Neural cell (in vitro differentiated cells): ENCODE results near the gene ABCB4. TPM values are rescaled to one million over a fixed set of nuclear protein-coding genes. Genes with fewer than 3 reads are reported as not detected.

Source experiments
- H2AFZ ChIP-seq: fragments of 200-600, 300-800 bp; sonication (generic), shearing (Covaris generic); 2 replicates; pipeline ENCODE4 v1.6.0; 2014; ENCODE audit warnings: low read depth, mild to moderate bottlenecking, antibody characterized with exemption, low read length, moderate library complexity
- H3F3A ChIP-seq: fragments of 200-600 bp; shearing (Covaris generic); 2 replicates; pipeline ENCODE4 v1.6.1; 2016; ENCODE audit warnings: mild to moderate bottlenecking, moderate library complexity, mixed read lengths, antibody characterized with exemption, low read length; ENCODE audit not compliant: insufficient read depth, poor library complexity, severe bottlenecking
- H3K27ac ChIP-seq: fragments of 200-600, 300-800 bp; sonication (generic), shearing (Covaris generic); 2 replicates; pipeline ENCODE4 v1.5.1; 2014; ENCODE audit warnings: mild to moderate bottlenecking, low read length, moderate library complexity
- H3K27me3 ChIP-seq: fragments of 300-800, 200-600 bp; sonication (generic), shearing (Covaris generic); 2 replicates; pipeline ENCODE4 v1.6.0; 2014; ENCODE audit warnings: mild to moderate bottlenecking, low read depth, low read length, moderate library complexity; ENCODE audit not compliant: insufficient read depth
- H3K36me3 ChIP-seq: fragments of 300-800, 200-600 bp; sonication (generic), shearing (Covaris generic); 2 replicates; pipeline ENCODE4 v1.5.1; 2014; ENCODE audit warnings: mild to moderate bottlenecking, antibody characterized with exemption, low read length, moderate library complexity; ENCODE audit not compliant: insufficient read depth
- H3K4me2 ChIP-seq: fragments of 300-800, 200-600 bp; sonication (generic), shearing (Covaris generic); 2 replicates; pipeline ENCODE4 v1.6.0; 2014; ENCODE audit warnings: mild to moderate bottlenecking, low read length
- H3K4me3 ChIP-seq: fragments of 300-800, 200-600 bp; sonication (generic), shearing (Covaris generic); 2 replicates; pipeline ENCODE4 v1.5.1; 2014; ENCODE audit warnings: mild to moderate bottlenecking, low read length, moderate library complexity
- H3K79me2 ChIP-seq: fragments of 200-600 bp; shearing (Covaris generic); replicated peaks from 2 replicates; pipeline ENCODE4 v1.6.0; 2014; ENCODE audit warnings: mild to moderate bottlenecking, low read length, moderate library complexity; ENCODE audit not compliant: insufficient read depth
- H3K9ac ChIP-seq: fragments of 300-800, 200-600 bp; sonication (generic), shearing (Covaris generic); 2 replicates; pipeline ENCODE4 v1.6.1; 2016; ENCODE audit warnings: mild to moderate bottlenecking, low read length, mixed read lengths
- H3K9me2 ChIP-seq: fragments of 200-600 bp; shearing (Covaris generic); 2 replicates; pipeline ENCODE4 v1.6.1; 2016; ENCODE audit warnings: mild to moderate bottlenecking, low read length, mixed read lengths; ENCODE audit not compliant: insufficient read depth
- H3K9me3 ChIP-seq: fragments of 200-600, 300-800 bp; sonication (generic), shearing (Covaris generic); 2 replicates; pipeline ENCODE4 v1.6.1; 2016; ENCODE audit warnings: mild to moderate bottlenecking, mixed run types, low read length, moderate library complexity, mixed read lengths
- H4K20me1 ChIP-seq: fragments of 200-600 bp; shearing (Covaris generic); 2 replicates; pipeline ENCODE4 v1.6.1; 2016; ENCODE audit warnings: mild to moderate bottlenecking, mixed run types; ENCODE audit not compliant: insufficient read depth
- EP300 ChIP-seq: fragments of 450-650 bp; conservative IDR thresholded peaks from 2 replicates; pipeline ENCODE4 v1.6.1; 2014; ENCODE audit warnings: antibody characterized with exemption, mild to moderate bottlenecking, moderate library complexity; ENCODE audit not compliant: poor library complexity, severe bottlenecking
- EZH2 ChIP-seq: fragments of 200-600, 300-800 bp; shearing (Covaris generic), sonication (generic); IDR thresholded peaks from 2 replicates; pipeline ENCODE4 v1.6.1; 2014; ENCODE audit warnings: antibody characterized with exemption, low read length, borderline replicate concordance, mild to moderate bottlenecking; ENCODE audit not compliant: insufficient read depth, poor library complexity, severe bottlenecking
- MXI1 ChIP-seq: fragments of 450-650 bp; conservative IDR thresholded peaks from 2 replicates; pipeline ENCODE4 v1.6.1; 2014; ENCODE audit warnings: antibody characterized with exemption, mild to moderate bottlenecking; ENCODE audit not compliant: poor library complexity, severe bottlenecking
- RAD21 ChIP-seq: fragments of 450-650 bp; conservative IDR thresholded peaks from 2 replicates; pipeline ENCODE4 v1.6.1; 2014; ENCODE audit warnings: antibody characterized with exemption, mild to moderate bottlenecking, moderate library complexity
- SMC3 ChIP-seq: fragments of 450-650 bp; conservative IDR thresholded peaks from 2 replicates; pipeline ENCODE4 v1.6.1; 2014; ENCODE audit warnings: antibody characterized with exemption, mild to moderate bottlenecking, moderate library complexity; ENCODE audit not compliant: poor library complexity
- TAF1 ChIP-seq: IDR thresholded peaks from 2 replicates; pipeline ENCODE4 v1.6.1; 2012; ENCODE audit warnings: low read depth
- polyA plus RNA-seq: library from polyadenylated mRNA; depleted of rRNA; stranded (reverse); fragments of >200 nt; gene quantifications from 2 replicates; pipeline ENCODE4 v1.2.3, GENCODE V29; 2014
- TF ChIP-seq, protein P1 (sequence below): fragments of 450-650 bp; IDR thresholded peaks from 2 replicates; pipeline ENCODE4 v1.5.1; 2014; ENCODE audit warnings: antibody characterized with exemption, mild to moderate bottlenecking, moderate library complexity; ENCODE audit not compliant: poor library complexity, severe bottlenecking
- TF ChIP-seq, protein P2 (sequence below): IDR thresholded peaks from 2 replicates; pipeline ENCODE4 v1.6.1; 2012; ENCODE audit warnings: borderline replicate concordance

The ABCB4 gene
- polyA plus RNA-seq, 1 donor from 2014 or later = not detected

DNA sequence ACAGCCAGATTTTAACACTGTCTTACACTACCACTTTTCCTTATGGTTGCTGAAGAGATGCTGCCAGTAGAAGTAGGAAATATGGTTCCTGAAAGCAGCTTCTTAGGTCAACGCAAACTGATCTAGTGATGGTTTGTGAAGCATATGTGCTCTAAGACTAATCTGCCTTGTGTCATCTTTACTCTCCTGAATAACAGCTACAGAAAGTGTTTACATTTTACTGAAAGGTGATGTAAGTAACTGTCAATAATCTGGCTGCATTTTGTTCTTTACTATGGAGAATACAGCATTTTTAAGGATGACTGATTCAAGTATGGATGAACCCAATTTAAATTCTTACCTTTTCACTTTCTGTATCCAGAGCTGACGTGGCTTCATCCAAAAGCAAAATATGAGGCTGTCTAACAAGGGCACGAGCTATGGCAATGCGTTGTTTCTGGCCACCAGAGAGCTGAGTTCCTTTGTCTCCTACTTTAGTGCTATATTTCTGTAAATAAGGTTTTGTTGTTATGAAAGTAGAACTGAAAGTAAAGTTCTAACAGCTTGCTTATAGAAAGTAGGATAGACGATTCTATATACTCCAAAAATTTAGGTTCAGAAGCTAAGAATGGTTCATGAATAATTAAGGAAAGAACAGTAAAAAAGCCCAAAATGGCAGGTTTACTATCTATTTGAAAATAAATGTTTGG is 30.2 kb upstream of the ABCB4 start:
- no peaks in the 10 kb centered on the region for H3F3A ChIP-seq
- no peak overlapping the region for H3K4me3 ChIP-seq
- no peaks in the 10 kb centered on the region for H4K20me1 ChIP-seq
- no peak overlapping the region for H3K27ac ChIP-seq
- H3K9ac ChIP-seq = no peak overlapping the region
- no peaks in the 10 kb centered on the region for H3K9me2 ChIP-seq
- H3K36me3 ChIP-seq = no peaks in the 10 kb centered on the region
- peak overlapping the region; percentile 30 for H2AFZ ChIP-seq
- no peak for TF ChIP-seq MXI1
- no peak for TF ChIP-seq TAF1
- TF ChIP-seq, protein P1, sequence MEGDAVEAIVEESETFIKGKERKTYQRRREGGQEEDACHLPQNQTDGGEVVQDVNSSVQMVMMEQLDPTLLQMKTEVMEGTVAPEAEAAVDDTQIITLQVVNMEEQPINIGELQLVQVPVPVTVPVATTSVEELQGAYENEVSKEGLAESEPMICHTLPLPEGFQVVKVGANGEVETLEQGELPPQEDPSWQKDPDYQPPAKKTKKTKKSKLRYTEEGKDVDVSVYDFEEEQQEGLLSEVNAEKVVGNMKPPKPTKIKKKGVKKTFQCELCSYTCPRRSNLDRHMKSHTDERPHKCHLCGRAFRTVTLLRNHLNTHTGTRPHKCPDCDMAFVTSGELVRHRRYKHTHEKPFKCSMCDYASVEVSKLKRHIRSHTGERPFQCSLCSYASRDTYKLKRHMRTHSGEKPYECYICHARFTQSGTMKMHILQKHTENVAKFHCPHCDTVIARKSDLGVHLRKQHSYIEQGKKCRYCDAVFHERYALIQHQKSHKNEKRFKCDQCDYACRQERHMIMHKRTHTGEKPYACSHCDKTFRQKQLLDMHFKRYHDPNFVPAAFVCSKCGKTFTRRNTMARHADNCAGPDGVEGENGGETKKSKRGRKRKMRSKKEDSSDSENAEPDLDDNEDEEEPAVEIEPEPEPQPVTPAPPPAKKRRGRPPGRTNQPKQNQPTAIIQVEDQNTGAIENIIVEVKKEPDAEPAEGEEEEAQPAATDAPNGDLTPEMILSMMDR = no peak
- TF ChIP-seq RAD21 = no peak
- no peak for TF ChIP-seq EP300
- TF ChIP-seq EZH2 = no peak
- H3K9me3 ChIP-seq = no peaks in the 10 kb centered on the region
- no peak overlapping the region for H3K4me2 ChIP-seq
- no peaks in the 10 kb centered on the region for H3K27me3 ChIP-seq
- H3K79me2 ChIP-seq = no peaks in the 10 kb centered on the region

DNA sequence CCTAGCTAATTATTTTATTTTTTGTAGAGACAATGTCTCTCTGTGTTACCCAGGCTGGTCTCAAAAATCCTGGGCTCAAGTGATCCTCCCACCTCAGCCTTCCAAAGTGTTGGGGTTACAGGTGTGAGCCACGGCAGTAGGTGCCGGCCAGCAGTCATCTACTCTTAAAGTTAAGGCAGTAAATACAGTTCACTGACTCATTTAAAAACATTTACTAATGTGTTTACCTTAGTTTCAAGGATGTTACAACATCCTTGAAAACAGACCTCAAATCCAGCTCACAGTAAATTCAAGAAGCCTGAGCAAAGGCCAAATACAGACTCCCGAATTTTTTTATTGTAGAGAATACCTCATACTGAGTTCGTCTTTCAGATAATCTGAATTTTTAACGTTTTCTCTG is 29.6 kb upstream of the ABCB4 start:
- no peak overlapping the region for H2AFZ ChIP-seq
- no peak overlapping the region for H3K4me2 ChIP-seq
- no peaks in the 10 kb centered on the region for H3K36me3 ChIP-seq
- no peaks in the 10 kb centered on the region for H3K79me2 ChIP-seq
- H3K9ac ChIP-seq = no peak overlapping the region
- H4K20me1 ChIP-seq = no peaks in the 10 kb centered on the region
- no peak overlapping the region for H3K4me3 ChIP-seq
- no peaks in the 10 kb centered on the region for H3K27me3 ChIP-seq
- no peaks in the 10 kb centered on the region for H3F3A ChIP-seq
- no peak for TF ChIP-seq SMC3
- TF ChIP-seq, protein P1 = no peak
- TF ChIP-seq TAF1 = no peak
- no peak for TF ChIP-seq MXI1
- TF ChIP-seq EZH2 = no peak
- no peak for TF ChIP-seq RAD21
- H3K27ac ChIP-seq = no peak overlapping the region
- no peaks in the 10 kb centered on the region for H3K9me3 ChIP-seq
- no peaks in the 10 kb centered on the region for H3K9me2 ChIP-seq

DNA sequence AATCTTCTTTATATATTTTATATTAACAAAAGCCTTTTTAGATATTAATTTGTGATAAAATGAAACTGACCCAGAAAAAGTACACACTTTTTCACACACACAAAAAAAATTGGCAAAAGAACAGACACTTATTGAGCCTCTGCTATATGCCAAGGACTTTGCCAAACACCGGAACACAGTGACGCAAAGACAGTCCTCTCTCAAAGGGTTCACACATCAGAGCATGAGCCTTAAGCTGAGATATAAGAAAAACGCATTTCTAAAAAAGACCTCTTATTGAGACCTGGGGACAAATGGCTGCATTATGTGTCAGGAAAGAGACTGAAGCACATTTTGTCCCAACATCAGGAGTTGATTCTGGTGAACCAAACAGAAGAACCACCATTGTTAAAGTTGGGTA is 24.0 kb upstream of the ABCB4 start:
- H3K27ac ChIP-seq = no peak overlapping the region
- no peak overlapping the region for H3K4me3 ChIP-seq
- H4K20me1 ChIP-seq = no peaks in the 10 kb centered on the region
- H3K4me2 ChIP-seq = no peak overlapping the region
- no peaks in the 10 kb centered on the region for H3K79me2 ChIP-seq
- no peak overlapping the region for H3K9ac ChIP-seq
- no peaks in the 10 kb centered on the region for H3K36me3 ChIP-seq
- no peaks in the 10 kb centered on the region for H3K9me3 ChIP-seq
- H2AFZ ChIP-seq = no peak overlapping the region
- no peaks in the 10 kb centered on the region for H3K9me2 ChIP-seq
- TF ChIP-seq EP300 = no peak
- no peak for TF ChIP-seq RAD21
- TF ChIP-seq, protein P2, sequence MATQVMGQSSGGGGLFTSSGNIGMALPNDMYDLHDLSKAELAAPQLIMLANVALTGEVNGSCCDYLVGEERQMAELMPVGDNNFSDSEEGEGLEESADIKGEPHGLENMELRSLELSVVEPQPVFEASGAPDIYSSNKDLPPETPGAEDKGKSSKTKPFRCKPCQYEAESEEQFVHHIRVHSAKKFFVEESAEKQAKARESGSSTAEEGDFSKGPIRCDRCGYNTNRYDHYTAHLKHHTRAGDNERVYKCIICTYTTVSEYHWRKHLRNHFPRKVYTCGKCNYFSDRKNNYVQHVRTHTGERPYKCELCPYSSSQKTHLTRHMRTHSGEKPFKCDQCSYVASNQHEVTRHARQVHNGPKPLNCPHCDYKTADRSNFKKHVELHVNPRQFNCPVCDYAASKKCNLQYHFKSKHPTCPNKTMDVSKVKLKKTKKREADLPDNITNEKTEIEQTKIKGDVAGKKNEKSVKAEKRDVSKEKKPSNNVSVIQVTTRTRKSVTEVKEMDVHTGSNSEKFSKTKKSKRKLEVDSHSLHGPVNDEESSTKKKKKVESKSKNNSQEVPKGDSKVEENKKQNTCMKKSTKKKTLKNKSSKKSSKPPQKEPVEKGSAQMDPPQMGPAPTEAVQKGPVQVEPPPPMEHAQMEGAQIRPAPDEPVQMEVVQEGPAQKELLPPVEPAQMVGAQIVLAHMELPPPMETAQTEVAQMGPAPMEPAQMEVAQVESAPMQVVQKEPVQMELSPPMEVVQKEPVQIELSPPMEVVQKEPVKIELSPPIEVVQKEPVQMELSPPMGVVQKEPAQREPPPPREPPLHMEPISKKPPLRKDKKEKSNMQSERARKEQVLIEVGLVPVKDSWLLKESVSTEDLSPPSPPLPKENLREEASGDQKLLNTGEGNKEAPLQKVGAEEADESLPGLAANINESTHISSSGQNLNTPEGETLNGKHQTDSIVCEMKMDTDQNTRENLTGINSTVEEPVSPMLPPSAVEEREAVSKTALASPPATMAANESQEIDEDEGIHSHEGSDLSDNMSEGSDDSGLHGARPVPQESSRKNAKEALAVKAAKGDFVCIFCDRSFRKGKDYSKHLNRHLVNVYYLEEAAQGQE = no peak
- H3F3A ChIP-seq = no peaks in the 10 kb centered on the region
- no peaks in the 10 kb centered on the region for H3K27me3 ChIP-seq
